GM12801 (cell line): ENCODE data around the gene GNAT1.

Experiments
- TF ChIP-seq, protein P1 (sequence below): IDR thresholded peaks from one replicate; pipeline ENCODE4 v1.5.1; 2011; ENCODE audit warnings: control low read depth; ENCODE audit not compliant: insufficient read length; ENCODE audit errors: extremely low read depth

Gene GNAT1

DNA sequence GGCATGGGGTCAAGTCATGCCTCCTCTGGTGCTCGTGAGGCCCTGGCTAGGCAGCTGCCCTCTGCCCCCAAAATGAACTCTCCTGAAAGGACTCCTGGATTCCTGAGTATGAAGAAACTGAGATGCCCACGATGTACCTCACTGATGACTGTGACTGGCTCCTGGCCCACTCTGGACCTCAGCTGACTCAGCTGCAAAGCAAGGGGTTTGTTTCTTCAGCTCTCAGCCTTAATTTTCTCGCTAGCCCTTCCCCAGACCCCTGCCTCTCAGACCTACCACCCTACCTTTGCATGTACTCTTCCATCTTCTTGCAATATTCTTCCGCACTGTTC is 39.4 kb downstream of the GNAT1 start:
- TF ChIP-seq, protein P1, sequence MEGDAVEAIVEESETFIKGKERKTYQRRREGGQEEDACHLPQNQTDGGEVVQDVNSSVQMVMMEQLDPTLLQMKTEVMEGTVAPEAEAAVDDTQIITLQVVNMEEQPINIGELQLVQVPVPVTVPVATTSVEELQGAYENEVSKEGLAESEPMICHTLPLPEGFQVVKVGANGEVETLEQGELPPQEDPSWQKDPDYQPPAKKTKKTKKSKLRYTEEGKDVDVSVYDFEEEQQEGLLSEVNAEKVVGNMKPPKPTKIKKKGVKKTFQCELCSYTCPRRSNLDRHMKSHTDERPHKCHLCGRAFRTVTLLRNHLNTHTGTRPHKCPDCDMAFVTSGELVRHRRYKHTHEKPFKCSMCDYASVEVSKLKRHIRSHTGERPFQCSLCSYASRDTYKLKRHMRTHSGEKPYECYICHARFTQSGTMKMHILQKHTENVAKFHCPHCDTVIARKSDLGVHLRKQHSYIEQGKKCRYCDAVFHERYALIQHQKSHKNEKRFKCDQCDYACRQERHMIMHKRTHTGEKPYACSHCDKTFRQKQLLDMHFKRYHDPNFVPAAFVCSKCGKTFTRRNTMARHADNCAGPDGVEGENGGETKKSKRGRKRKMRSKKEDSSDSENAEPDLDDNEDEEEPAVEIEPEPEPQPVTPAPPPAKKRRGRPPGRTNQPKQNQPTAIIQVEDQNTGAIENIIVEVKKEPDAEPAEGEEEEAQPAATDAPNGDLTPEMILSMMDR = no peak

DNA sequence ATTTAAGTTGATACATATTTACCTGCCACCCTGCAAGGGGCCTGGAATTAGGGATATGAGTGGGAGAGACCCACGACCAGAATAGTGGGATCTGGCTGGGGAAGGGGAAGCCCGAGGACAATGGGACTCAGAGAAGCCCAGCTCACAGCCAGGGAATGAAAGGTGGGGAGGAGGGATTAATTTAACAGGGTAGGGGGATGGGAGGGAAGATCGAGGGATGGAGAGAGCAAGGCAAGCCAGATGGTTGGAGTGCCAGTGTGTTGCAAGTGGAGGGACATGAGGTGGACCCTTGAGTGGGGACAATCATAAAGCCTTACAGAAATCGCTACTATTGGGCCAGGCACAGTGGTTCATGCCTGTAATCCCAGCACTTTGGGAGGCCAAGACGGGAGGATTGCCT is 40.2 kb downstream of the GNAT1 start:
- TF ChIP-seq, protein P1 = no peak

DNA sequence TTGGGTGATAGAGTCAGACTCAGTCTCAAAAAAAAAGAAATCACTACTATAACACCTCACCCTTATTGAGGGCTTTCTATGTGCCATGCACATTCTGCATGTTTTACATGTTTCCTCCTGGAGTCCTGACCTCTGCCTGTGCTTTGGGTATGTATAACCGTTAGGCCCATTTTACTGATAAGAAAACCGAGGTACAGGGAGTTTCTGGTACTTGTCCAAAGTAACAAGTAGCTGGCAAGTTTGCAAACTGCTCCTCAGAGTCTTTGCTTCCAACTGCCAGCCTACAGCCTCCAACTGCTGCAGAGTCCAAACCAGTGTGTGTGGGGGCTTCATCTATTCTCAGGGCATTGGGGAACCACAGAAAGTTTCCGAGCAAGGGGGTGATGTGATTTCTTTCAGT is 40.9 kb downstream of the GNAT1 start:
- TF ChIP-seq, protein P1 = no peak

DNA sequence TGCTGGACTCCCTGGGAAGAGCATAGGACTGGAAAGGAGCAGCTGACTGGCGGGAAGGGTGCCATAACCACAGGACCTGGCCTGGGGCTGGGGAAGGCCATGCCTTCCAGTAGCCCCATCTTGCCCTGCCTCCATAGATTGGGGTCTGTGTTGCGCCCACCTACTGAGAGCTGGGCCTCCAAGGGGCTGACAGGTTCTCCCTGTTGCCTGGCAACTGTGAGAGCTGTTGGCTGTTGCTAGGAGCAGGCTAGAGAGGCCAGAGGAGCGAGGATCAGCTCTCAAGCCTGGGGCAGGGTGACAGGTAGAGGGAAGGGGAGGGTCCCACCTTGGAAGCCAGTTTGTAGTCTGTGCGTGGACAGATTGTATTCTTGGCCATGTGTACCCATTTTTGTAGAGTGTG is 41.8 kb downstream of the GNAT1 start:
- TF ChIP-seq, protein P1 = no peak

DNA sequence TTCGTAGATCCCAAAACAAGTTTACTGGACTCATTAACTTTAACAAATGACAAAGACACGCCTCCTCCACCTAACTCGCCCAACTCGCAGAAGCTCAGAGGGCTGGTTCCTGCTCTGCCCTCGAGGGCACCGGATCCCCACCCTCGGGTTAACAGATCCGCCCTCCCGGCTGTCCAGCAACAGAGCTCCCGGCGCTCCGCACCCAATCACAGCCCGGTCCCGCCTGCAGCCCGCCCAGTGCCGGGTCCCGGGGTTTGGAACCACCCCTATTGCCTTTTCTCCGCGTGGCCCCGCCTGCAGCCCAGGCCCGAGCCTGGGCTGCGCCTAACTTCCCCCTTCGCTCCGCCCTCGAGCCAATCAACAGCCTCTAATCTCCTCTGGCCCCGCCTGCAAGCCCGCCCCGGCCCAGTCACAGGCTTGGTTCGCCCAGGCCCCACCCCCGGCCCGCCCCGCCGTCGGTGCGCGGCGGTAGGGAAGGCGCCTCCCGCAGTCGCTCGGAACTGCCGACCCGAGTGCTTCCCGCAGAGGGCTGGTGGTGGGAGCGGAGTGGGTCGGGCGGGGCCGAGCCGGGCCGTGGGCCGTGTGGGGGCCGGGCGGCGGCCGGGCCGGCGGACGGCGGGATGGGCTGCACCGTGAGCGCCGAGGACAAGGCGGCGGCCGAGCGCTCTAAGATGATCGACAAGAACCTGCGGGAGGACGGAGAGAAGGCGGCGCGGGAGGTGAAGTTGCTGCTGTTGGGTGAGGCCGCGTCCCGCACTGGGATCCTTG is 44.5 kb downstream of the GNAT1 start, which contains the start of gene GNAI2:
Gene GNAI2, plus strand, starts transcription at position 489 of the 768 bp plus-strand sequence. Its CDS starts 132 bp downstream, at position 621.
- TF ChIP-seq, protein P1 = no peak

DNA sequence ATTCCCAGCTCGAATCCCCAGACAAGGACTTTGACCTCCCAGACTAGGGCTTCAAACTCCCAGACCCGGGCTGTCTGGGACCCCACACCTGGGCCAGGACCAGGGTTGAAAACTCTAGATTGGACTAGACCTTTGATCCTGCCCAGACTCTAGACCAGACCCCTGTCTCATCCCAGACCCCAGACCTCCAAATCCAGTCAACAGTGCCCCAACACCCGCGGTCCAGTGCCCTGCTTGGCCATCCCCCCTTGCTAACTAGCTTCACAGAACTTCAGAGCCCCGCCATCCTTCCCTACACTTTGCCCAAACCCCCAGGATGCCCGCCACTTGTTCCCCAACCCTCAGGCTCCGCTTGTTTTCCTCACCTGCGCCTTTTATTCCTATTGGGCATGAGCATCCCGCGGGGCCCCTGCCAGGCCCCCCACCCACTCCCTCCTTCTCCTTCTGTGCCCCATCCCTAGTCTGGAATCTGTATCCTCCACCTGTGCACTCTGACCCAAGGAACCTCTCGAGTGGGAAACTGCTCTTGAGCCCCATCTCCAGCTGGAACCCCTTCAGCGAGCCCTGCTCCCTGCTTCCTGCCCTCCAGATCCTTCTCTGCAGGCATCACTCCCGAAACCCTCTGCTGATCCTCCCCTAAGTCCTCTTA is 45.2 kb downstream of the GNAT1 start:
- TF ChIP-seq, protein P1 = no peak

DNA sequence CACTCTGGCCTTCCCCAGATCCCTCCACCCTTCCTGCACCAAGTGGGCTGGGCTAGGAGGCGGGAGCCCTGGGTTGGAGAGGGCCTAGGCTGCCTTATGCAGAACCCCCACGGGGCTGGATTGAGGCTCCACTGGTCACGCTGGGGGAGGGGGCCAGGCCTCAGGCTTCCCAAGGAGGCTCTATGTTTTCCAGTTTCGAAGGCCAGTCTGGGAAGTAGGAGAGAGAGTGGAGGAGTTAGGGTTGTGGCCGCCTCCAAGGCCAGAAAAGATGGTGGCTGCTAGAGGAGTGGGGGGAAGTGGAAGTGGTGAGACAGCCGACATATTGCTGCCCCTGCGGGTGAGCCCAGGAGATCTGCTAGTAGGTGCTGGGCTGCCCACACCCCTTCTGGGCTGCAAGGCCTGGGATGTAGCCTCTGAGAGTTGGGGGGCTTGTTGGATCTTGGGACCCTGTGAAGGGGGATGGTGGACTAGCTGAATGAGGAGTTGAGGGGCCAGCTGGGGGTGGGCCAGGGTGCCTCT is 45.8 kb downstream of the GNAT1 start:
- TF ChIP-seq, protein P1 = no peak
